HepG2 (cell line): ENCODE measurements around the gene SEC14L1. TPM values are rescaled to one million over a fixed set of nuclear protein-coding genes. Genes with fewer than 3 reads are reported as not detected.

ENCODE experiments used
- BCL6 ChIP-seq: IDR thresholded peaks from 2 replicates; pipeline ENCODE4 v1.6.1; 2016; ENCODE audit warnings: missing genetic modification reagents, missing compliant biosample characterization
- BRF2 ChIP-seq: sonication (generic); formaldehyde crosslinking; IDR thresholded peaks from 2 replicates; pipeline ENCODE4 v1.8.1; 2022; ENCODE audit warnings: mild to moderate bottlenecking, missing genetic modification reagents
- GLMP ChIP-seq: sonication (generic); formaldehyde crosslinking; IDR thresholded peaks from 2 replicates; pipeline ENCODE4 v1.9.0; 2021; ENCODE audit warnings: missing genetic modification reagents, mild to moderate bottlenecking, borderline replicate concordance
- GPBP1L1 ChIP-seq: sonication (generic); formaldehyde crosslinking; IDR thresholded peaks from 2 replicates; pipeline ENCODE4 v1.5.0; 2020; ENCODE audit warnings: mild to moderate bottlenecking, missing genetic modification reagents
- GTF2F1 ChIP-seq: fragments of 150-350 bp; IDR thresholded peaks from 2 replicates; pipeline ENCODE4 v1.6.1; 2014; ENCODE audit warnings: low read length
- HIVEP1 ChIP-seq: sonication (generic); formaldehyde crosslinking; IDR thresholded peaks from 2 replicates; pipeline ENCODE4 v1.4.0; 2020; ENCODE audit warnings: mild to moderate bottlenecking, missing genetic modification reagents
- MIXL1 ChIP-seq: IDR thresholded peaks from 2 replicates; pipeline ENCODE4 v1.6.1; 2016
- NCOA5 ChIP-seq: sonication (generic); formaldehyde crosslinking; IDR thresholded peaks from 2 replicates; pipeline ENCODE4 v1.4.0; 2020; ENCODE audit warnings: missing genetic modification reagents
- PTBP1 ChIP-seq: fragments of 200-400 bp; formaldehyde crosslinking; IDR thresholded peaks from 2 replicates; pipeline ENCODE4 v1.6.1; 2018; ENCODE audit warnings: low read length, low read depth; ENCODE audit not compliant: poor library complexity, severe bottlenecking
- SAFB2 ChIP-seq: sonication (generic); formaldehyde crosslinking; IDR thresholded peaks from 2 replicates; pipeline ENCODE4 v1.5.1; 2020; ENCODE audit warnings: missing genetic modification reagents, low read depth, mild to moderate bottlenecking, borderline replicate concordance
- SIN3A ChIP-seq: IDR thresholded peaks from 2 replicates; pipeline ENCODE4 v1.6.1; 2011; ENCODE audit warnings: low read depth, mild to moderate bottlenecking, control low read depth, low read length, borderline replicate concordance
- SP140L ChIP-seq: sonication (generic); formaldehyde crosslinking; IDR thresholded peaks from 2 replicates; pipeline ENCODE4 v1.4.0; 2020; ENCODE audit warnings: missing genetic modification reagents, borderline replicate concordance
- TRIM24 ChIP-seq: sonication (generic); formaldehyde crosslinking; IDR thresholded peaks from 2 replicates; pipeline ENCODE4 v1.8.0; 2022; ENCODE audit warnings: mild to moderate bottlenecking, missing genetic modification reagents
- ZBTB20 ChIP-seq: sonication (generic); formaldehyde crosslinking; IDR thresholded peaks from 2 replicates; pipeline ENCODE4 v1.8.1; 2023; ENCODE audit warnings: missing genetic modification reagents, low read depth, mild to moderate bottlenecking, borderline replicate concordance
- ZBTB38 ChIP-seq: sonication (generic); formaldehyde crosslinking; IDR thresholded peaks from 2 replicates; pipeline ENCODE4 v1.5.1; 2020; ENCODE audit warnings: mild to moderate bottlenecking, missing genetic modification reagents
- ZC3H13 ChIP-seq: sonication (generic); formaldehyde crosslinking; IDR thresholded peaks from 2 replicates; pipeline ENCODE4 v1.8.1; 2023; ENCODE audit warnings: mild to moderate bottlenecking, missing genetic modification reagents, moderate library complexity
- ZFP1 ChIP-seq: IDR thresholded peaks from 2 replicates; pipeline ENCODE4 v1.6.1; 2016
- ZNF251 ChIP-seq: sonication (generic); formaldehyde crosslinking; IDR thresholded peaks from 2 replicates; pipeline ENCODE4 v1.9.0; 2021; ENCODE audit warnings: mild to moderate bottlenecking, missing genetic modification reagents
- ZNF350 ChIP-seq: sonication (generic); formaldehyde crosslinking; IDR thresholded peaks from 2 replicates; pipeline ENCODE4 v1.4.0; 2020; ENCODE audit warnings: mild to moderate bottlenecking, low read depth, missing genetic modification reagents, borderline replicate concordance
- ZNF414 ChIP-seq: sonication (generic); formaldehyde crosslinking; IDR thresholded peaks from 2 replicates; pipeline ENCODE4 v1.5.0; 2020; ENCODE audit warnings: missing genetic modification reagents
- ZNF672 ChIP-seq: sonication (generic); formaldehyde crosslinking; IDR thresholded peaks from 2 replicates; pipeline ENCODE4 v1.8.1; 2022; ENCODE audit warnings: missing genetic modification reagents
- ZNF746 ChIP-seq: sonication (generic); formaldehyde crosslinking; IDR thresholded peaks from 2 replicates; pipeline ENCODE4 v1.8.0; 2022; ENCODE audit warnings: mild to moderate bottlenecking, missing genetic modification reagents
- ZSCAN20 ChIP-seq: sonication (generic); formaldehyde crosslinking; IDR thresholded peaks from 2 replicates; pipeline ENCODE4 v1.4.0; 2020; ENCODE audit warnings: missing genetic modification reagents, mild to moderate bottlenecking, borderline replicate concordance
- polyA plus RNA-seq, 8 experiments: library from polyadenylated mRNA; depleted of rRNA in 3 of 8; stranded (reverse) in 7 of 8; unstranded in 1 of 8; fragments of >200 nt; fragmentation: Illumina TruSeq in 4 of 8; extraction: Trizol in 4 of 8; gene quantifications; 2 replicates each; pipeline versions ENCODE4 v1.2.1 to v1.2.3, GENCODE V29; 2011 to 2016; ENCODE audit warnings: low read depth in 4 of 8, missing spikeins in 1 of 8, mixed read lengths in 1 of 8; ENCODE audit not compliant: insufficient read depth in 1 of 8
- total RNA-seq, 5 experiments: library from RNA; depleted of rRNA; stranded (reverse); fragments of >200 nt; fragmentation: Illumina TruSeq; extraction: Trizol; gene quantifications; 2 replicates each; pipeline ENCODE4 v1.2.3, GENCODE V29; 2016; ENCODE audit warnings: low read depth in 1 of 5
- TF ChIP-seq, protein P1 (sequence below): sonication (generic); formaldehyde crosslinking; IDR thresholded peaks from 2 replicates; pipeline ENCODE4 v1.5.0; 2020; ENCODE audit warnings: missing genetic modification reagents
- TF ChIP-seq, protein P2 (sequence below): sonication (generic); formaldehyde crosslinking; IDR thresholded peaks from 2 replicates; pipeline ENCODE4 v1.4.0; 2020; ENCODE audit warnings: missing genetic modification reagents

The SEC14L1 gene
- total and polyA plus RNA-seq, 2 of the 13 experiments (the other 11 are each of a cell fraction or from before 2014, with no cell fraction given) = 26.3 to 43.9 TPM

- TF ChIP-seq ZNF672 (CRISPR knock-in tag) = no peak
- peak; percentile 78 for TF ChIP-seq ZBTB38 (CRISPR knock-in tag)
- TF ChIP-seq GPBP1L1 (CRISPR knock-in tag) = no peak
- TF ChIP-seq TRIM24 (CRISPR knock-in tag) = no peak
- TF ChIP-seq, protein P1, sequence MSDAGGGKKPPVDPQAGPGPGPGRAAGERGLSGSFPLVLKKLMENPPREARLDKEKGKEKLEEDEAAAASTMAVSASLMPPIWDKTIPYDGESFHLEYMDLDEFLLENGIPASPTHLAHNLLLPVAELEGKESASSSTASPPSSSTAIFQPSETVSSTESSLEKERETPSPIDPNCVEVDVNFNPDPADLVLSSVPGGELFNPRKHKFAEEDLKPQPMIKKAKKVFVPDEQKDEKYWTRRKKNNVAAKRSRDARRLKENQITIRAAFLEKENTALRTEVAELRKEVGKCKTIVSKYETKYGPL = no peak
- no peak for TF ChIP-seq ZNF746 (CRISPR knock-in tag)
- TF ChIP-seq GLMP (CRISPR knock-in tag) = no peak
- no peak for TF ChIP-seq ZNF414 (CRISPR knock-in tag)
- no peak for TF ChIP-seq GTF2F1
- 0 out of 2 replicates have a peak, but pooled peaks have one; percentile 43 for TF ChIP-seq NCOA5 (CRISPR knock-in tag)
- no peak for TF ChIP-seq MIXL1 (CRISPR knock-in tag)
- TF ChIP-seq BRF2 (CRISPR knock-in tag) = no peak
- TF ChIP-seq SIN3A = no peak
- no peak for TF ChIP-seq ZSCAN20 (CRISPR knock-in tag)
- TF ChIP-seq ZNF350 (CRISPR knock-in tag) = peak; percentile 83
- no peak for TF ChIP-seq ZFP1 (CRISPR knock-in tag)
- TF ChIP-seq, protein P2, sequence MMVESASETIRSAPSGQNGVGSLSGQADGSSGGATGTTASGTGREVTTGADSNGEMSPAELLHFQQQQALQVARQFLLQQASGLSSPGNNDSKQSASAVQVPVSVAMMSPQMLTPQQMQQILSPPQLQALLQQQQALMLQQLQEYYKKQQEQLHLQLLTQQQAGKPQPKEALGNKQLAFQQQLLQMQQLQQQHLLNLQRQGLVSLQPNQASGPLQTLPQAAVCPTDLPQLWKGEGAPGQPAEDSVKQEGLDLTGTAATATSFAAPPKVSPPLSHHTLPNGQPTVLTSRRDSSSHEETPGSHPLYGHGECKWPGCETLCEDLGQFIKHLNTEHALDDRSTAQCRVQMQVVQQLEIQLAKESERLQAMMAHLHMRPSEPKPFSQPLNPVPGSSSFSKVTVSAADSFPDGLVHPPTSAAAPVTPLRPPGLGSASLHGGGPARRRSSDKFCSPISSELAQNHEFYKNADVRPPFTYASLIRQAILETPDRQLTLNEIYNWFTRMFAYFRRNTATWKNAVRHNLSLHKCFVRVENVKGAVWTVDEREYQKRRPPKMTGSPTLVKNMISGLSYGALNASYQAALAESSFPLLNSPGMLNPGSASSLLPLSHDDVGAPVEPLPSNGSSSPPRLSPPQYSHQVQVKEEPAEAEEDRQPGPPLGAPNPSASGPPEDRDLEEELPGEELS (CRISPR knock-in tag) = 0 out of 2 replicates have a peak, but pooled peaks have one; percentile 38
- no peak for TF ChIP-seq SAFB2 (CRISPR knock-in tag)
- no peak for TF ChIP-seq BCL6
- no peak for TF ChIP-seq ZBTB20 (CRISPR knock-in tag)
- no peak for TF ChIP-seq SP140L
- TF ChIP-seq HIVEP1 = no peak; the same call in 1 of the 2 replicates
- no peak for TF ChIP-seq PTBP1
- TF ChIP-seq ZNF251 (CRISPR knock-in tag) = no peak
- no peak for TF ChIP-seq ZC3H13 (CRISPR knock-in tag)
Observed at GRCh38 chr17:77247048-77247541, 106.3 kb downstream of the SEC14L1 start (continued).
